Spinal cord (tissue), 10 donors: Measurements from ENCODE around the gene NKD2. TPM values are rescaled to one million over a fixed set of nuclear protein-coding genes. Genes with fewer than 3 reads are reported as not detected.
"Not testable (repeated sequence)": the region's sequence is repeated elsewhere in the genome, so short reads cannot be mapped to it uniquely, and the experiment has no call there.

Experiments
- DNase-seq, 6 donors: peaks; one replicate each; pipeline versions ENCODE4 v3.0.0 to v3.0.0-alpha.2; 2013 to 2015; ENCODE audit warnings: low spot score in 6 of 6, low read depth in 4 of 6
- H3K27ac ChIP-seq: one replicate; pipeline ENCODE4 v1.5.1; 2013; ENCODE audit warnings: low read depth, low read length, control low read depth
- H3K27me3 ChIP-seq: one replicate; pipeline ENCODE4 v1.6.1; 2013; ENCODE audit warnings: low read length; ENCODE audit not compliant: control insufficient read depth, insufficient read depth
- H3K36me3 ChIP-seq: one replicate; pipeline ENCODE4 v1.6.1; 2013; ENCODE audit warnings: low read length; ENCODE audit not compliant: control insufficient read depth, insufficient read depth
- H3K4me1 ChIP-seq: one replicate; pipeline ENCODE4 v1.6.1; 2013; ENCODE audit warnings: low read length; ENCODE audit not compliant: control insufficient read depth, insufficient read depth
- H3K4me3 ChIP-seq: one replicate; pipeline ENCODE4 v1.5.1; 2013; ENCODE audit warnings: low read depth, low read length, control low read depth
- H3K9me3 ChIP-seq: one replicate; pipeline ENCODE4 v1.6.1; 2013; ENCODE audit warnings: low read length; ENCODE audit not compliant: control insufficient read depth, insufficient read depth
- WGBS: methylation state at CpG from one replicate; pipeline ENCODE4 v1.1.5; 2013; ENCODE audit warnings: missing lambda C conversion rate; ENCODE audit not compliant: insufficient coverage; 5-methylcytosine and 5-hydroxymethylcytosine counted together
- polyA plus RNA-seq, 2 donors: library from polyadenylated mRNA; unstranded; fragments of 120-200 nt; gene quantifications; one replicate each; pipeline ENCODE4 v1.2.1, GENCODE V29; 2013; ENCODE audit not compliant: insufficient read length in 2 of 2
- total RNA-seq, 2 donors: library from RNA; depleted of rRNA in 1 of 2; stranded (reverse); fragments of 120-200 nt in 1 of 2; fragments of >200 nt in 1 of 2; gene quantifications; one replicate each; pipeline versions ENCODE4 v1.2.3 to v1.2.4, GENCODE V29; 2013 to 2014
- donor health status: healthy.

Gene NKD2
- total and polyA plus RNA-seq, 4 donors, result 5.1 to 25.2 (median 15.4) TPM

- no peak for DNase-seq
- WGBS, result 86% methylated on average over 26 of the region's 34 CpGs
- H3K27ac ChIP-seq, result no peak overlapping the region
- no peaks in the 10 kb centered on the region for H3K4me1 ChIP-seq
- H3K9me3 ChIP-seq, result no peaks in the 10 kb centered on the region
- no peak overlapping the region for H3K4me3 ChIP-seq
- peaks cover 75% of the 10 kb centered on the region for H3K36me3 ChIP-seq
- no peaks in the 10 kb centered on the region for H3K27me3 ChIP-seq
Observed at GRCh38 chr5:1058988-1059883, 50.6 kb downstream of the NKD2 start.

- Histone ChIP-seq H3K4me1 (no peaks in the 10 kb centered on the region), H3K9me3 (no peaks in the 10 kb centered on the region), H3K27ac (no peak overlapping the region), H3K36me3 (peaks cover 76% of the 10 kb centered on the region), H3K27me3 (no peaks in the 10 kb centered on the region), H3K4me3 (no peak overlapping the region)
- WGBS, result 81% methylated on average over 17 of the region's 17 CpGs
- no peak for DNase-seq
Observed at GRCh38 chr5:1059884-1060263, 51.3 kb downstream of the NKD2 start.

- Histone ChIP-seq H3K27ac (no peak overlapping the region), H3K4me3 (no peak overlapping the region), H3K27me3 (no peaks in the 10 kb centered on the region), H3K36me3 (peaks cover 79% of the 10 kb centered on the region), H3K4me1 (no peaks in the 10 kb centered on the region), H3K9me3 (no peaks in the 10 kb centered on the region)
- 76% methylated on average over 22 of the region's 24 CpGs for WGBS
- DNase-seq, result no peak
Observed at GRCh38 chr5:1060535-1060981, 52.0 kb downstream of the NKD2 start.

DNA sequence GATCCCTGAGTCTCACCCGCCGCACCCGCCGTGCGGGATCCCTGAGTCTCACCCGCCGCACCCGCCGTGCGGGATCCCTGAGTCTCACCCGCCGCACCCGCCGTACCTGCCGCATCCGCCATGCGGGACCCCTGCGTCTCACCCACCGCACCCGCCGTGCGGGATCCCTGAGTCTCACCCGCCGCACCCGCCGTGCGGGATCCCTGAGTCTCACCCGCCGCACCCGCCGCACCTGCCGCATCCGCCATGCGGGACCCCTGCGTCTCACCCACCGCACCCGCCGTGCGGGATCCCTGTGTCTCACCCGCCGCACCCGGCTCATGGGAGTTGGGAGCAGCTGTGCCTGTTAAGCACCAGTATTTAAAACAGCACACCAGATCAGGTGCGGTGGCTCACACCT lies 52.7 kb downstream of the NKD2 start:
- H3K36me3 ChIP-seq, result peaks cover 74% of the 10 kb centered on the region
- 90% methylated on average over 14 of the region's 43 CpGs for WGBS
- H3K4me1 ChIP-seq, DNase-seq, H3K27ac ChIP-seq, H3K27me3 ChIP-seq, H3K4me3 ChIP-seq, H3K9me3 ChIP-seq: not testable (repeated sequence)

DNA sequence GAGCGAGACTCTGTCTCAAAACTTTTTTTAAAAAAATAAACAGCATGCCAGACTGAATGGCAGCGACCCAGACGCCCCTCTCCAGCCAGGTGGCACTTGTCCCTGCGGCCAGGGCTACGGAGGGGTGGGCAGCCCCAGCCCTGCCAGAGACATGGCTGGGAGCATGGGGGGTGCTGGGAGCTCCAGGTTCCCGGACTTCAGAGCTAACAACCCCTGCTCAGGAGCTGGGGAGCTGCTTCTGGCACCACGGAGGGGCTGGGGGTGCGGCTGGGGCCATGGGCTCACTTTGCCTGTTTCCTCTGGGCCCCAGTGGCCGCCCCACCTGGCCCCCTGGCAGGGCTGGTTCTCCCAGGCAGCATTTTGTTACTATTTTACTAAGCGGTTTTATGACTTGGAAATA lies 53.3 kb downstream of the NKD2 start:
- H3K27ac ChIP-seq, result no peak overlapping the region
- H3K4me1 ChIP-seq, result peaks cover under 1% of the 10 kb centered on the region
- WGBS, result 80% methylated on average over 9 of the region's 10 CpGs
- H3K4me3 ChIP-seq, result no peak overlapping the region
- DNase-seq, result no peak
- H3K36me3 ChIP-seq, result peaks cover 71% of the 10 kb centered on the region
- H3K9me3 ChIP-seq, result no peaks in the 10 kb centered on the region
- H3K27me3 ChIP-seq, result no peaks in the 10 kb centered on the region

DNA sequence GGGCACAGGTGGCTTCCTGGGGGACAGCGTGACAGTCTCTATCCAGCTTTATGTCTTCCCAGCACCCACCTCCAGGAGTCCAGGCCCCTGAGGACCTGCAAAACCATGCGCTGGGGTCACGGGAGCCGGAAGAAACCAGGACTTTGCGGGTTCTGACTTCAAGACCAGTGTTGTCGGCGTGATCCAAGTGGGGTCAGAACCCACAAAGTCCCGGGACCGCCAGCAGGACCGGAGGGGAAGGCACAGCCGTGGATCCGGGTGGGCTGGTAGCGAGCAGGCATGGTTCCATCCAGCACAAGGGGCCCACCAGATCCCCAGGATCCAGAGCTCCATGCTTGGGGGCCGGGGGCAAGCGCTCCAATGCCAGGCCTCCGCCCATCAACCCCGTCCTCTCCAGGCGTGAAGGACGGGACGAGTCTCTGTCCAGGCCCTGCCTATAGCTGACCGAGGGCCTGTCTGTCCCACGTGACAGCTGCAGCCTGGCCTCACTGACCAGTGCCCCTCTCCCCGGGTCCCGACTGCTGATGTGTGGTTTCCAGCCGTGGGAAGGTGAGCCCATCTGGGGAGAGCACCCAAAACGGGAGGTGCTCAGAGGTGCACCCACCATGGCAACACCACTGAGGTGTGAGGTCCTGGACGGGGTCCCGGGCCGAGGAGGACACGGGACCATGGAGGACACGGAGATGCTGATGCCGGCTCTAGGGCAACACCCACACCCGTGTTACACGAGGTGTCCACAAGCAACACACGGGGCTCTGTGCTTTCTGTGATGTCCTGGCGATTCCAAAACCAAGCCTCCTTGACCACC lies 54.4 kb downstream of the NKD2 start:
- no peak for DNase-seq
- WGBS, result 94% methylated on average over 35 of the region's 36 CpGs

DNA sequence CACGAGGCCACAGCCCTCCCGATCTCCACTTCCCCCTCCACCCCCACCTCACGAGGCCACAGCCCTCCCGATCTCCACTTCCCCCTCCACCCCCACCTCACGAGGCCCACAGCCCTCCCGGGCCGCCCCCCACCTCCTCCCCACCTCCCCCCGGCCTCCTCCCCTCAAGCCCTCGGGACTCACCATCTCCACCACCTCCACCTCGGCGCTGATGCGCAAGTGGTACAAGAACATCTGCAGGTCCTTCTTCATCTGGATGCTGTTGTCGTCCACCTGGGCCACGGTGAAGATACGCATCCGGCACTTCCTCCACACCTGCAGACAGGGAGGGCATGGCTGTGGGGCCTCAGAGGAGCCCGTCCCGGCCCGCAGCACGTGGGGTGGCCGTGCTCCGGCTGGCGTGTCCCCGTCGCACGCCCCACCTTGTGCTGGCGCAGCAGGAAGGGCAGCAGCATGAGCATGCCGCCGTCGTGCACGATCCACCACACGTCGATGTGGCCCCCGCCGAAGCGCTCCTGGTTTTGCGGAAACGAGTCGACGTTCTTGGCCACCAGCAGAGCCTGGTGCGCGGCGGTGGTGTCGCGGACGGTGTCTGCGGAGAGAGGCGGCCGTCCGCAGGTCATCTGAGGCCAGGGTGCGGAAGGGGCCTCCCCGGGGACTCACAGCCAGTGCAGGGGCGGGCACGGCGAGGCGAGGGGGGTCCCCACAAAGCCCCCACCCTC lies 55.2 kb downstream of the NKD2 start:
- 92% methylated on average over 40 of the region's 56 CpGs for WGBS
- peaks cover 4% of the 10 kb centered on the region for H3K4me1 ChIP-seq
- H3K27me3 ChIP-seq, result no peaks in the 10 kb centered on the region
- DNase-seq, result no peak
- H3K36me3 ChIP-seq, result peaks cover 57% of the 10 kb centered on the region
- H3K27ac ChIP-seq, result no peak overlapping the region
- no peak overlapping the region for H3K4me3 ChIP-seq
- H3K9me3 ChIP-seq, result no peaks in the 10 kb centered on the region

More for the DNA sequence above, 54.4 kb downstream of the NKD2 start:
- Histone ChIP-seq H3K9me3 (no peaks in the 10 kb centered on the region), H3K27me3 (no peaks in the 10 kb centered on the region), H3K27ac (no peak overlapping the region), H3K36me3 (peaks cover 65% of the 10 kb centered on the region), H3K4me3 (no peak overlapping the region), H3K4me1 (peaks cover 4% of the 10 kb centered on the region)

- H3K36me3 ChIP-seq, result peaks cover 53% of the 10 kb centered on the region
- H3K4me3 ChIP-seq, result no peak overlapping the region
- no peaks in the 10 kb centered on the region for H3K27me3 ChIP-seq
- no peak overlapping the region for H3K27ac ChIP-seq
- no peak for DNase-seq
- no peaks in the 10 kb centered on the region for H3K9me3 ChIP-seq
- 89% methylated on average over 48 of the region's 49 CpGs for WGBS
- peaks cover 7% of the 10 kb centered on the region for H3K4me1 ChIP-seq
Observed at GRCh38 chr5:1064383-1065142, 56.0 kb downstream of the NKD2 start.
